ENCODE measurements around the gene WWP2.

Gene WWP2

DNA sequence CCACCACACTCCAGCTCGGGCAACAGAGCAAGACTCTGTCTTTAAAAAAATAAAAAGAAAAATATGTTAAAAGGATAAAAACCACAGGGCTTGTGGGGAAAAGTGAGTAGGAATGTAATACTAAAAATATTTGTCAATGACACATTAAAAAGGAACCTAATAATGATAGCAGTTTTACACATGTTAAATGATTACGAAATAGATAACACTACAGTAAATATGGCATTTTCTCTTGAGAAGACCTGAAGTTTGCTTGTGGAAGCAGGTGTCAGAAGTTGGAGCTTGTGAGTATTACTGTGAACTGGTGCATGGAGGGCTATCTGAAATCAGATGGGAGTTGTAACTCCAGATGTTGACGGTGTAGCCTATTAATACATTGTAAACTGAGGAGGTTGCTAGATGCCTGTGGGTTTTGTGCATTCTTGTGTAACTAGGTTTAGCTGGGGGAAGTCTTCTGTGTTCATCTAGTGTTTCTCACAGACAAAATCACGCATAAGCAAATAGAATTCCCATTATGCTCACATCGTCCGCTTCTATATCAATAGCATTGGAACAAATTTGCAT lies 144.8 kb downstream of the WWP2 start:
- H3K27ac ChIP-seq: no peak overlapping the region
- no peak overlapping the region for H3K9ac ChIP-seq
- no peak overlapping the region for H3K4me2 ChIP-seq
- H3K36me3 ChIP-seq (ENCODE audit: insufficient read depth): no peaks in the 10 kb centered on the region
- no peaks in the 10 kb centered on the region for H4K20me1 ChIP-seq (ENCODE audit: insufficient read depth)
- TF ChIP-seq, protein P1, sequence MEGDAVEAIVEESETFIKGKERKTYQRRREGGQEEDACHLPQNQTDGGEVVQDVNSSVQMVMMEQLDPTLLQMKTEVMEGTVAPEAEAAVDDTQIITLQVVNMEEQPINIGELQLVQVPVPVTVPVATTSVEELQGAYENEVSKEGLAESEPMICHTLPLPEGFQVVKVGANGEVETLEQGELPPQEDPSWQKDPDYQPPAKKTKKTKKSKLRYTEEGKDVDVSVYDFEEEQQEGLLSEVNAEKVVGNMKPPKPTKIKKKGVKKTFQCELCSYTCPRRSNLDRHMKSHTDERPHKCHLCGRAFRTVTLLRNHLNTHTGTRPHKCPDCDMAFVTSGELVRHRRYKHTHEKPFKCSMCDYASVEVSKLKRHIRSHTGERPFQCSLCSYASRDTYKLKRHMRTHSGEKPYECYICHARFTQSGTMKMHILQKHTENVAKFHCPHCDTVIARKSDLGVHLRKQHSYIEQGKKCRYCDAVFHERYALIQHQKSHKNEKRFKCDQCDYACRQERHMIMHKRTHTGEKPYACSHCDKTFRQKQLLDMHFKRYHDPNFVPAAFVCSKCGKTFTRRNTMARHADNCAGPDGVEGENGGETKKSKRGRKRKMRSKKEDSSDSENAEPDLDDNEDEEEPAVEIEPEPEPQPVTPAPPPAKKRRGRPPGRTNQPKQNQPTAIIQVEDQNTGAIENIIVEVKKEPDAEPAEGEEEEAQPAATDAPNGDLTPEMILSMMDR (conservative IDR thresholded peaks at IDR 0.05; ENCODE audit: low read depth, low read length): no peak
- H2AFZ ChIP-seq (ENCODE audit: low read depth): no peak overlapping the region
- no peaks in the 10 kb centered on the region for H3K27me3 ChIP-seq (ENCODE audit: insufficient read depth, low read depth)
- H3K79me2 ChIP-seq (ENCODE audit: insufficient read depth, low read depth): no peaks in the 10 kb centered on the region
- H3K4me1 ChIP-seq (ENCODE audit: low read depth, poor library complexity, severe bottlenecking): no peaks in the 10 kb centered on the region
- no peak overlapping the region for H3K4me3 ChIP-seq (IDR thresholded peaks at IDR 0.05; ENCODE audit: insufficient read depth, low read depth, low read length)

DNA sequence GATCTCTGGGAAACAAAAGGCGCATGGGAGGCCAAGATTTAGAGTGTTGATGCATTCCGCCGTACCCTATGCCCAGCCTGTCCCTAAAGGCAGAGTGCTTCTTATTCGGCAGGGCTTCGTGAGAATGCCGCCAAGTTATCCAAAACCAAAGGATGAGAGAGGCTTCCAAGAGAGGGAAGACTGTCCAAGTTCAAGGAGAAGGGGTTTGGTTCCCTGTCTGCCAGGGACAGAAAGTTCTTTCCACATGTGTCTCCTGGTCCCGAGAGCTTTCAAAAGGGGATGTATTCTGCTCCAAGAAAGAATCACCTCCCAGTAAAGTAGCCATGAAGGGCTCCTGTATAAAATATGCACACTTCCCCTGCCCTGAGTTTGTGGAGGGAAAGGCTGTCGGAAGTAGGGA lies 146.9 kb downstream of the WWP2 start:
- TF ChIP-seq, protein P1 (conservative IDR thresholded peaks at IDR 0.05; ENCODE audit: low read depth, low read length): no peak
- Histone ChIP-seq H3K27me3 (ENCODE audit: insufficient read depth, low read depth) (no peaks in the 10 kb centered on the region), H3K27ac (no peak overlapping the region), H3K9ac (no peak overlapping the region), H4K20me1 (ENCODE audit: insufficient read depth) (no peaks in the 10 kb centered on the region), H3K4me2 (no peak overlapping the region), H3K79me2 (ENCODE audit: insufficient read depth, low read depth) (no peaks in the 10 kb centered on the region), H2AFZ (ENCODE audit: low read depth) (no peak overlapping the region), H3K4me1 (ENCODE audit: low read depth, poor library complexity, severe bottlenecking) (no peaks in the 10 kb centered on the region), H3K36me3 (ENCODE audit: insufficient read depth) (no peaks in the 10 kb centered on the region), H3K4me3 (IDR thresholded peaks at IDR 0.05; ENCODE audit: insufficient read depth, low read depth, low read length) (no peak overlapping the region)

DNA sequence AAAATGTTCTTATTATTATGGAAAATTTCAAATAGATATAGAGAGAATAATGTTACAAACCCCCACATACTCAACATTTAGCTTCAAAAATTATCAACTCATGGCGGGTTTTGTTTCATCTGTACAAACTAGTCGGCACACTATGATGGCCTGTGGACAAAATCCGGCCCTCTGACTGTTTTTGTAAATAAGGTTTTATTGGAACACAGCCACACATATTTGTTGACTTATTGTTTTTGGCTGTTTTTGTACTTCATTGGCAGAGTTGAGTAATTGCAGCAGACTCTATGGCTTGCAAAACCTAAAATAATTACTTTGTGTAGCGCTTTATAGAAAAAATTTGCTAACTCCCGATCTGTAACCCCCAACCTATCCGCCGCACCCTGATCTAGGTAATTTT lies 147.6 kb downstream of the WWP2 start:
- H3K27me3 ChIP-seq (ENCODE audit: insufficient read depth, low read depth): no peaks in the 10 kb centered on the region
- TF ChIP-seq, protein P1 (conservative IDR thresholded peaks at IDR 0.05; ENCODE audit: low read depth, low read length): no peak
- H4K20me1 ChIP-seq (ENCODE audit: insufficient read depth): no peaks in the 10 kb centered on the region
- H3K4me2 ChIP-seq: no peak overlapping the region
- H3K4me1 ChIP-seq (ENCODE audit: low read depth, poor library complexity, severe bottlenecking): no peaks in the 10 kb centered on the region
- no peak overlapping the region for H3K27ac ChIP-seq
- no peaks in the 10 kb centered on the region for H3K79me2 ChIP-seq (ENCODE audit: insufficient read depth, low read depth)
- no peak overlapping the region for H3K9ac ChIP-seq
- H3K4me3 ChIP-seq (IDR thresholded peaks at IDR 0.05; ENCODE audit: insufficient read depth, low read depth, low read length): no peak overlapping the region
- no peaks in the 10 kb centered on the region for H3K36me3 ChIP-seq (ENCODE audit: insufficient read depth)
- H2AFZ ChIP-seq (ENCODE audit: low read depth): no peak overlapping the region

DNA sequence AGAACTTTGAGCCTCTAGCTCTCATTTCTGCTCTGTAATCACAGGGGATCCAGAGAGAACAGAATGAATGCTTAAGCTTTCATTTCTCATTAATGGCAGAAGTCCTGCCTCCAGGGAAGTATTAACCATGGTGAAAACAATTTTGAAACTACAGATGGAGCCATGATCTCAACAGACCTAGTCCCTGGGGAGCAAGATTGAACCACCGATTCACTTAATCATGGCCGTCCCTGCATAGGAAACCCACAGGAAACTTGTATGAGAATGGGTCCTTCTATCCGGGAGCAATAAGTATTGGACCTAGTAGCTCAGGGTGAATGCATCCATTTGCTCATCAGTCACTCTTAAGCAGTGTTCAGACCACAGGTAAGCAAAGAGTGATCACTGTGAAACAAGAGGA lies 148.8 kb downstream of the WWP2 start:
- H3K4me2 ChIP-seq: no peak overlapping the region
- H3K27me3 ChIP-seq (ENCODE audit: insufficient read depth, low read depth): no peaks in the 10 kb centered on the region
- H3K9ac ChIP-seq: no peak overlapping the region
- H3K27ac ChIP-seq: no peak overlapping the region
- H3K79me2 ChIP-seq (ENCODE audit: insufficient read depth, low read depth): no peaks in the 10 kb centered on the region
- no peaks in the 10 kb centered on the region for H4K20me1 ChIP-seq (ENCODE audit: insufficient read depth)
- H2AFZ ChIP-seq (ENCODE audit: low read depth): no peak overlapping the region
- no peaks in the 10 kb centered on the region for H3K36me3 ChIP-seq (ENCODE audit: insufficient read depth)
- no peak overlapping the region for H3K4me3 ChIP-seq (IDR thresholded peaks at IDR 0.05; ENCODE audit: insufficient read depth, low read depth, low read length)
- no peaks in the 10 kb centered on the region for H3K4me1 ChIP-seq (ENCODE audit: low read depth, poor library complexity, severe bottlenecking)
- TF ChIP-seq, protein P1 (conservative IDR thresholded peaks at IDR 0.05; ENCODE audit: low read depth, low read length): no peak
